ENCODE measurements around the gene ATXN7L2. TPM values are rescaled to one million over a fixed set of nuclear protein-coding genes. Genes with fewer than 3 reads are reported as not detected.

ATXN7L2 gene
- polyA plus RNA-seq, 3 donors, result 1.1 to 3.6 (median 1.7) TPM

DNA sequence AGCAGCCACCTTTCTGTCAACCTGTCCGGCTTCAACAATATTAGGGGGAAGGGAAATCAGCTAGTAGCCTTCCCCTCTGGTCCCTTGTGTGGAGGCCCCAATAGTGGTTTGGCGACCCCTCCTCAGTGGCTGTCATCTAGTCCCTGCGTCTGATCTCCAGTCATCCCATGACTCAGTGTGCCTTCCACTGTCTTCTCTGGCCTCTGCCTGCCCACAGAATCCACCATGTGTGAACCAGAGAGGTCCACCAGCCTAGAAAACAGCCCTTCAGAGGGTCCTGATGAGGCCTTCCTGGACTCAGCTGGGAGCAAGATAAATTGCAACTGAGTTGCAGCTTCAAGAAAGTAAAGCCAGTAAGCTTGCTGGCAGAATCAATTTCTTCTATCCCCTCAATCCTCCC lies 3.8 kb upstream of the ATXN7L2 start:
- 97% methylated on average over 3 of the region's 3 CpGs for WGBS (ENCODE audit: insufficient coverage)
- Histone ChIP-seq H3K79me2 (ENCODE audit: insufficient read depth, low read length) (no peaks in the 10 kb centered on the region), H2AFZ (ENCODE audit: insufficient read depth, low read depth, low read length, poor library complexity, severe bottlenecking) (no peak overlapping the region), H3K9ac (ENCODE audit: insufficient read depth, low read length, poor library complexity, severe bottlenecking) (no peak overlapping the region), H3K36me3 (replicated peaks in 1 of 2; ENCODE audit: control insufficient read depth in 1 of 2, insufficient read depth in 2 of 2, low read length in 2 of 2) (no peaks in the 10 kb centered on the region), H3K4me2 (replicated peaks; ENCODE audit: extremely low read depth, low read length, poor library complexity, severe bottlenecking) (no peak overlapping the region), H3K4me1 (ENCODE audit: control insufficient read depth in 1 of 2, insufficient read depth in 2 of 2, low read length in 2 of 2) (peaks cover 28 to 31% of the 10 kb centered on the region in 2 donors), H3K4me3 (replicated peaks in 1 of 3; ENCODE audit: low read depth in 2 of 3, low read length in 3 of 3) (no peak overlapping the region), H3K27ac (ENCODE audit: low read depth in 1 of 2, low read length in 2 of 2) (no peak overlapping the region), H3K9me3 (replicated peaks in 1 of 2; ENCODE audit: control insufficient read depth in 1 of 2, insufficient read depth in 1 of 2, low read length in 2 of 2) (no peaks in the 10 kb centered on the region), H3K27me3 (ENCODE audit: control insufficient read depth in 2 of 2, insufficient read depth in 2 of 2, low read length in 2 of 2) (peaks cover 8 to 31% of the 10 kb centered on the region in 2 donors), H4K20me1 (ENCODE audit: insufficient read depth, low read length) (no peaks in the 10 kb centered on the region)
- peaks cover 36% of the 10 kb centered on the region for H3K4me1 Mint-ChIP-seq
- no peak for DNase-seq
- peak overlapping the region in 1 of 2 donors; percentile 5 for H3K4me3 Mint-ChIP-seq
- no peaks in the 10 kb centered on the region for H3K9me3 Mint-ChIP-seq
- TF ChIP-seq, protein P1, sequence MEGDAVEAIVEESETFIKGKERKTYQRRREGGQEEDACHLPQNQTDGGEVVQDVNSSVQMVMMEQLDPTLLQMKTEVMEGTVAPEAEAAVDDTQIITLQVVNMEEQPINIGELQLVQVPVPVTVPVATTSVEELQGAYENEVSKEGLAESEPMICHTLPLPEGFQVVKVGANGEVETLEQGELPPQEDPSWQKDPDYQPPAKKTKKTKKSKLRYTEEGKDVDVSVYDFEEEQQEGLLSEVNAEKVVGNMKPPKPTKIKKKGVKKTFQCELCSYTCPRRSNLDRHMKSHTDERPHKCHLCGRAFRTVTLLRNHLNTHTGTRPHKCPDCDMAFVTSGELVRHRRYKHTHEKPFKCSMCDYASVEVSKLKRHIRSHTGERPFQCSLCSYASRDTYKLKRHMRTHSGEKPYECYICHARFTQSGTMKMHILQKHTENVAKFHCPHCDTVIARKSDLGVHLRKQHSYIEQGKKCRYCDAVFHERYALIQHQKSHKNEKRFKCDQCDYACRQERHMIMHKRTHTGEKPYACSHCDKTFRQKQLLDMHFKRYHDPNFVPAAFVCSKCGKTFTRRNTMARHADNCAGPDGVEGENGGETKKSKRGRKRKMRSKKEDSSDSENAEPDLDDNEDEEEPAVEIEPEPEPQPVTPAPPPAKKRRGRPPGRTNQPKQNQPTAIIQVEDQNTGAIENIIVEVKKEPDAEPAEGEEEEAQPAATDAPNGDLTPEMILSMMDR (IDR thresholded peaks at IDR 0.05), result no peak
- intact Hi-C loops (cut with micrococcal nuclease), result loop anchor here in 1 of 2 donors (5.0 kb wide), 1 partner anchor 53 kb away; the partner anchor contains the start of gene PSMA5
- no peaks in the 10 kb centered on the region for H3K36me3 Mint-ChIP-seq
- peaks cover 44 to 48% (median 45%) of the 10 kb centered on the region in 3 donors for H3K27me3 Mint-ChIP-seq (ENCODE audit: low read depth in 3 of 3)
- no peak overlapping the region for H3K27ac Mint-ChIP-seq

DNA sequence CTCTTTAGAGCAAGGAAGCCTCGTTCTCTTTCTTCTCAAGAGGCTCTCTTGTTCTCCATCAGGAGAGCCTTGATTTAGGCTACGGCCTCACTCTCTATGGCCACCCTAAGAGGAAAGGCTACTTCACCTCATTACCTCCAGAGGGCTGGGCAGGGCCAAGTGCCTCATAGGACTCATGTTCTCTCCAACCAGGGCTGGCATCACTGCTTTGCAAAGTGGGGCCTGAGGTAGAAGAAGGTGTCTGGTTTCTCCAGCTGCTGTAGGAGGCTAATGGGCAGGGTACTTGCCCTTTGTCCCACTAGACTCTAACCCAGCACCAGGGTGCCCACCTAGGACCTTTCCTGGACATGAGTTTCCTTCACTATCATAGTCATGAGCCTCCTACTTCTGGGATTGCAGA lies 2.1 kb upstream of the ATXN7L2 start:
- H3K4me1 ChIP-seq (ENCODE audit: control insufficient read depth in 1 of 2, insufficient read depth in 2 of 2, low read length in 2 of 2), result peaks cover 29 to 33% of the 10 kb centered on the region in 2 donors
- H3K9me3 ChIP-seq (replicated peaks in 1 of 2; ENCODE audit: control insufficient read depth in 1 of 2, insufficient read depth in 1 of 2, low read length in 2 of 2), result no peaks in the 10 kb centered on the region
- peaks cover 43% of the 10 kb centered on the region for H3K4me1 Mint-ChIP-seq
- H3K4me2 ChIP-seq (replicated peaks; ENCODE audit: extremely low read depth, low read length, poor library complexity, severe bottlenecking), result no peak overlapping the region
- no peak for DNase-seq
- whole genome bisulfite sequencing (ENCODE audit: insufficient coverage), result no CpG with 5 or more reads among the region's 2 CpGs
- H3K27me3 Mint-ChIP-seq (ENCODE audit: low read depth in 3 of 3), result peaks cover 36 to 39% (median 38%) of the 10 kb centered on the region in 3 donors
- no peak overlapping the region for H3K4me3 ChIP-seq (replicated peaks in 1 of 3; ENCODE audit: low read depth in 2 of 3, low read length in 3 of 3)
- no peak overlapping the region for H3K27ac Mint-ChIP-seq
- TF ChIP-seq, protein P1 (IDR thresholded peaks at IDR 0.05), result no peak
- no peaks in the 10 kb centered on the region for H3K36me3 ChIP-seq (replicated peaks in 1 of 2; ENCODE audit: control insufficient read depth in 1 of 2, insufficient read depth in 2 of 2, low read length in 2 of 2)
- no peak overlapping the region for H3K9ac ChIP-seq (ENCODE audit: insufficient read depth, low read length, poor library complexity, severe bottlenecking)
- H3K79me2 ChIP-seq (ENCODE audit: insufficient read depth, low read length), result no peaks in the 10 kb centered on the region
- H2AFZ ChIP-seq (ENCODE audit: insufficient read depth, low read depth, low read length, poor library complexity, severe bottlenecking), result no peak overlapping the region
- H3K9me3 Mint-ChIP-seq, result no peaks in the 10 kb centered on the region
- no peaks in the 10 kb centered on the region for H4K20me1 ChIP-seq (ENCODE audit: insufficient read depth, low read length)
- H3K27ac ChIP-seq (ENCODE audit: low read depth in 1 of 2, low read length in 2 of 2), result no peak overlapping the region
- H3K36me3 Mint-ChIP-seq, result peaks cover 0 to 6% of the 10 kb centered on the region in 2 donors
- H3K27me3 ChIP-seq (ENCODE audit: control insufficient read depth in 2 of 2, insufficient read depth in 2 of 2, low read length in 2 of 2), result peaks cover 8 to 31% of the 10 kb centered on the region in 2 donors
- H3K4me3 Mint-ChIP-seq, result no peak overlapping the region
- intact Hi-C loops (cut with micrococcal nuclease), result loop anchor here (2.0 to 5.0 kb wide), 2 partner anchors 54 to 55 kb away; partner anchors contain the start of gene PSMA5 (in 2 of the 2)

All from CD14-positive monocyte (primary cell).